ENCODE results near the gene REG1B. TPM values are rescaled to one million over a fixed set of nuclear protein-coding genes. Genes with fewer than 3 reads are reported as not detected.

The REG1B gene
- total and polyA plus RNA-seq, 4 donors, result 0.56 to 4.0 (median 0.75) TPM; not detected in 1

DNA sequence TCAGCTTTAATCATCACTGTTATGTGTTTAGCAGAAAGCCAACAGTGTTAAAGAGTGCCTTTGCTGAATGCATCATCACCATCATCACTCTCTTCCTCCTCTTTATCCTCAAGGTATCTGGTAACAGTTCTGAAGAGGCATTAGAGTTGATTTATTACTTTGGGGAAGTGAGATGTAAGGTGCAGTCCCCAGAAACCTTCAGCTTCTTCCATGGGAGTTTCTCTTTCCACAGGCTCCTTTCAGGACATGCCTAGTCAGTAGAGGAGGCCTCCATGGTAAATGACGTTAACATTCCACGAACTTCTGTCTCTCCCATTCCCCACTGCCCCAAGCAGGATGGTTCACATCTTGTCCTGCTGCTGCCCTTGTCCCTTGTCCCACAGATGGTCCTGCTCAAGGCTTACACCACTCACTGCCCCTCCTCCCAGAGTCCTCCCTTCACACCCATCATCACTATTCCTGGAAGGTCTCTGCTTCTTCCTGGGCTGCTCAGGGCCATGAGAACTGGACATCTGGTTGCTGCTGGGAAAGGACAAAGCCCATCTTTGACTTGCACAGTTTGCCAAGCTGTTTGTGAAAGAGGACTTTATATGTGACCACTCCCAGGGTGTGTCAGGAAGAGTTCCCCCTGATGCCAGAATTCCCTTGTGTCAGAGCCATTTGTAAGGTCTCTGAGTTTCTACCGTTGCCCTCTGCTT lies 27.2 kb upstream of the REG1B start:
- DNase-seq (no peak), ATAC-seq (ENCODE audit: insufficient read depth, low FRiP score) (no peak)
- H3K27ac ChIP-seq (ENCODE audit: low read depth in 1 of 2, low read length in 1 of 2), result no peak overlapping the region
- no peaks in the 10 kb centered on the region for H3K36me3 ChIP-seq (ENCODE audit: control insufficient read depth in 4 of 4, insufficient read depth in 4 of 4, low read length in 4 of 4)
- TF ChIP-seq, protein P1, sequence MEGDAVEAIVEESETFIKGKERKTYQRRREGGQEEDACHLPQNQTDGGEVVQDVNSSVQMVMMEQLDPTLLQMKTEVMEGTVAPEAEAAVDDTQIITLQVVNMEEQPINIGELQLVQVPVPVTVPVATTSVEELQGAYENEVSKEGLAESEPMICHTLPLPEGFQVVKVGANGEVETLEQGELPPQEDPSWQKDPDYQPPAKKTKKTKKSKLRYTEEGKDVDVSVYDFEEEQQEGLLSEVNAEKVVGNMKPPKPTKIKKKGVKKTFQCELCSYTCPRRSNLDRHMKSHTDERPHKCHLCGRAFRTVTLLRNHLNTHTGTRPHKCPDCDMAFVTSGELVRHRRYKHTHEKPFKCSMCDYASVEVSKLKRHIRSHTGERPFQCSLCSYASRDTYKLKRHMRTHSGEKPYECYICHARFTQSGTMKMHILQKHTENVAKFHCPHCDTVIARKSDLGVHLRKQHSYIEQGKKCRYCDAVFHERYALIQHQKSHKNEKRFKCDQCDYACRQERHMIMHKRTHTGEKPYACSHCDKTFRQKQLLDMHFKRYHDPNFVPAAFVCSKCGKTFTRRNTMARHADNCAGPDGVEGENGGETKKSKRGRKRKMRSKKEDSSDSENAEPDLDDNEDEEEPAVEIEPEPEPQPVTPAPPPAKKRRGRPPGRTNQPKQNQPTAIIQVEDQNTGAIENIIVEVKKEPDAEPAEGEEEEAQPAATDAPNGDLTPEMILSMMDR (IDR thresholded peaks at IDR 0.05; ENCODE audit: control extremely low read depth, extremely low read depth), result no peak
- no peaks in the 10 kb centered on the region for H3K4me1 ChIP-seq (ENCODE audit: control insufficient read depth in 5 of 5, insufficient read depth in 5 of 5, low read length in 5 of 5)
- 72 to 79% methylated on average over 3 of the region's 3 CpGs for WGBS, 2 donors
- H3K9me3 ChIP-seq (ENCODE audit: control insufficient read depth in 4 of 4, insufficient read depth in 3 of 4, low read length in 3 of 4), result peaks cover 0 to 2% (median 0%) of the 10 kb centered on the region in 4 donors
- no peak overlapping the region for H3K9ac ChIP-seq (ENCODE audit: insufficient read depth in 1 of 2, low read length in 2 of 2)
- H3K4me3 ChIP-seq, result no peak overlapping the region
- no peaks in the 10 kb centered on the region for H3K27me3 ChIP-seq (ENCODE audit: control insufficient read depth in 3 of 3, insufficient read depth in 3 of 3, low read length in 2 of 3)

DNA sequence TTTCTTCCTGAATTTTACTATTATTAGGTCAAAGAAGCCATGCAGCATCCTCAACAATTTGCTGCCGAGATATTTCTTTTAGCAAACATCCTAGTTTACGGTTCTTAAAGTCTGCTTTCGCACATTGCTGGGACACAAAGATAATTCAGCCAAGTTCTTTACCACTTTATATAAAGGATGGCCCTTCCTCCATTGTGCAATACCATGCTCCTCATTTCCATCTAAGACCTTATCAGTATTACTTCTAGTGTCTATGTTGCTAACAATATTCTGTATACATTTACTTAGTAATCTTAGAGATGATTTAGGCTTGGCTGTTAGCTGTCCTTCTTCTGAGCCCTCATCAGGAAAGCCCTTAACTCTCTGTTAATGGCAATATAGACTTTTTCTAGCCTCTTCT lies 24.5 kb upstream of the REG1B start:
- H3K36me3 ChIP-seq (ENCODE audit: control insufficient read depth in 4 of 4, insufficient read depth in 4 of 4, low read length in 4 of 4), result no peaks in the 10 kb centered on the region
- no peaks in the 10 kb centered on the region for H3K4me1 ChIP-seq (ENCODE audit: control insufficient read depth in 5 of 5, insufficient read depth in 5 of 5, low read length in 5 of 5)
- H3K9ac ChIP-seq (ENCODE audit: insufficient read depth in 1 of 2, low read length in 2 of 2), result no peak overlapping the region
- H3K27ac ChIP-seq (ENCODE audit: low read depth in 1 of 2, low read length in 1 of 2), result no peak overlapping the region
- DNase-seq (no peak), ATAC-seq (ENCODE audit: insufficient read depth, low FRiP score) (no peak)
- TF ChIP-seq, protein P1 (IDR thresholded peaks at IDR 0.05; ENCODE audit: control extremely low read depth, extremely low read depth), result no peak
- H3K9me3 ChIP-seq (ENCODE audit: control insufficient read depth in 4 of 4, insufficient read depth in 3 of 4, low read length in 3 of 4), result peaks cover 0 to 2% (median 0%) of the 10 kb centered on the region in 4 donors
- no peaks in the 10 kb centered on the region for H3K27me3 ChIP-seq (ENCODE audit: control insufficient read depth in 3 of 3, insufficient read depth in 3 of 3, low read length in 2 of 3)
- 90 to 97% methylated on average over 3 of the region's 3 CpGs for WGBS, 2 donors
- H3K4me3 ChIP-seq, result no peak overlapping the region

DNA sequence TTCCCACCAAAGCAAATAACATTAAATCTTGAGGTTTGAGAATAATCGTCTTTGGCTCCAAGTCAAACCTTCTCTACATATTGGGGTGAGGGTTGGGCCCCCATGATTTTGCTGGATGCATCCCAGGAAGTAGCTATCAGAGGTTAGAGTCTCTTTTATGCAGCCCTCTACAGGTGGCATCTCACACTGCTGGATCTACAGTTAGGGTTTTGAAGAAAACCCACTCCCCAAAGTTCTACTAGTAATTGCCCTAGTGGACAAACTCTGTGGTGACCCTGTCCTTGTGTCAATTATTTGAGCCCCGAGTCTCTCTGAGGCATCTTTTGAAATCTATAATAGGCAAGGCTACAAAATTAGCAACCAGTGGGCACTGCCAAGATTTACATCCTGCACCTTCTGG lies 17.5 kb upstream of the REG1B start:
- TF ChIP-seq, protein P1 (IDR thresholded peaks at IDR 0.05; ENCODE audit: control extremely low read depth, extremely low read depth), result no peak
- H3K4me3 ChIP-seq, result no peak overlapping the region
- no peaks in the 10 kb centered on the region for H3K27me3 ChIP-seq (ENCODE audit: control insufficient read depth in 3 of 3, insufficient read depth in 3 of 3, low read length in 2 of 3)
- no peaks in the 10 kb centered on the region for H3K36me3 ChIP-seq (ENCODE audit: control insufficient read depth in 4 of 4, insufficient read depth in 4 of 4, low read length in 4 of 4)
- no peak for ATAC-seq (ENCODE audit: insufficient read depth, low FRiP score)
- no peak for DNase-seq
- H3K9ac ChIP-seq (ENCODE audit: insufficient read depth in 1 of 2, low read length in 2 of 2), result no peak overlapping the region
- no peaks in the 10 kb centered on the region for H3K4me1 ChIP-seq (ENCODE audit: control insufficient read depth in 5 of 5, insufficient read depth in 5 of 5, low read length in 5 of 5)
- H3K9me3 ChIP-seq (ENCODE audit: control insufficient read depth in 4 of 4, insufficient read depth in 3 of 4, low read length in 3 of 4), result peaks cover 0 to 3% (median 0%) of the 10 kb centered on the region in 4 donors
- 83 to 90% methylated on average over 2 of the region's 2 CpGs for WGBS, 2 donors
- H3K27ac ChIP-seq (ENCODE audit: low read depth in 1 of 2, low read length in 1 of 2), result no peak overlapping the region

DNA sequence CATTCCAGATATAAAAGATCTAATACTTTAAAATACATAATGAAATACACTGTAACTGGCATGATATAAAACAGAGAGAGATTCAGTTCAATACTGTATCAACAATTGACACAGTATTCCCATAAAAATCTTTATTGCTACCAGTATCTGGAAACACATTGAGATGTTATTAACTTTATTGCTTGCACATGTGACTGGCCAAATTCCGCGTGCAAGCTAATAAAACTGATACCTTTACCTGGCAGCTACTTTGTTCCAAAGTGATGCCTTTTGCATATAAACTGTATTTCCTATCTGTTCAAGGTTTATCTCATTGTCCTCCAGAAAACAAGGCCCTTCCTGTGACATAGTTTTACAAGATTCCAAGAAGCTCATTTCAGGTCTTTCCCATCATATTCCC lies 15.4 kb upstream of the REG1B start:
- DNase-seq (no peak), ATAC-seq (ENCODE audit: insufficient read depth, low FRiP score) (no peak)
- WGBS, 2 donors, result 78 to 92% methylated on average over 2 of the region's 2 CpGs

More for the DNA sequence above, 15.4 kb upstream of the REG1B start:
- TF ChIP-seq, protein P1 (IDR thresholded peaks at IDR 0.05; ENCODE audit: control extremely low read depth, extremely low read depth), result no peak
- H3K9me3 ChIP-seq (ENCODE audit: control insufficient read depth in 4 of 4, insufficient read depth in 3 of 4, low read length in 3 of 4), result peaks cover 0 to 3% (median 0%) of the 10 kb centered on the region in 4 donors
- no peaks in the 10 kb centered on the region for H3K27me3 ChIP-seq (ENCODE audit: control insufficient read depth in 3 of 3, insufficient read depth in 3 of 3, low read length in 2 of 3)
- no peak overlapping the region for H3K9ac ChIP-seq (ENCODE audit: insufficient read depth in 1 of 2, low read length in 2 of 2)
- H3K36me3 ChIP-seq (ENCODE audit: control insufficient read depth in 4 of 4, insufficient read depth in 4 of 4, low read length in 4 of 4), result no peaks in the 10 kb centered on the region
- H3K4me1 ChIP-seq (ENCODE audit: control insufficient read depth in 5 of 5, insufficient read depth in 5 of 5, low read length in 5 of 5), result no peaks in the 10 kb centered on the region
- no peak overlapping the region for H3K27ac ChIP-seq (ENCODE audit: low read depth in 1 of 2, low read length in 1 of 2)
- no peak overlapping the region for H3K4me3 ChIP-seq
